PFSK-1 (cell line): ENCODE data around the gene CTPS1.

Experiments
- FOXP2 ChIP-seq: optimal IDR thresholded peaks from 2 replicates; pipeline ENCODE3; 2011; ENCODE audit warnings: borderline replicate concordance, control low read depth, inconsistent platforms; ENCODE audit not compliant: insufficient read depth; ENCODE audit errors: extremely low read length, extremely low read depth
- POLR2AphosphoS5 ChIP-seq: IDR thresholded peaks from 2 replicates; pipeline ENCODE4 v1.6.1; 2012; ENCODE audit warnings: low read depth, mild to moderate bottlenecking, control low read depth, low read length, moderate library complexity
- SIN3A ChIP-seq: IDR thresholded peaks from 2 replicates; pipeline ENCODE4 v1.6.1; 2012; ENCODE audit warnings: mild to moderate bottlenecking, low read length, moderate library complexity, borderline replicate concordance; ENCODE audit not compliant: insufficient read depth
- TAF1 ChIP-seq: IDR thresholded peaks from 2 replicates; pipeline ENCODE4 v1.6.1; 2012; ENCODE audit warnings: low read length, control low read depth, borderline replicate concordance; ENCODE audit not compliant: insufficient read depth
- TF ChIP-seq, protein P1 (sequence below), 2 experiments: IDR thresholded peaks; 2 replicates each; pipeline versions ENCODE4 v1.6.1 to v1.8.0; 2011 to 2012; ENCODE audit warnings: low read depth in 2 of 2, low read length in 2 of 2, control low read depth in 1 of 2, inconsistent platforms in 1 of 2, mild to moderate bottlenecking in 1 of 2, moderate library complexity in 1 of 2; ENCODE audit not compliant: insufficient read depth in 1 of 2

The CTPS1 gene

DNA sequence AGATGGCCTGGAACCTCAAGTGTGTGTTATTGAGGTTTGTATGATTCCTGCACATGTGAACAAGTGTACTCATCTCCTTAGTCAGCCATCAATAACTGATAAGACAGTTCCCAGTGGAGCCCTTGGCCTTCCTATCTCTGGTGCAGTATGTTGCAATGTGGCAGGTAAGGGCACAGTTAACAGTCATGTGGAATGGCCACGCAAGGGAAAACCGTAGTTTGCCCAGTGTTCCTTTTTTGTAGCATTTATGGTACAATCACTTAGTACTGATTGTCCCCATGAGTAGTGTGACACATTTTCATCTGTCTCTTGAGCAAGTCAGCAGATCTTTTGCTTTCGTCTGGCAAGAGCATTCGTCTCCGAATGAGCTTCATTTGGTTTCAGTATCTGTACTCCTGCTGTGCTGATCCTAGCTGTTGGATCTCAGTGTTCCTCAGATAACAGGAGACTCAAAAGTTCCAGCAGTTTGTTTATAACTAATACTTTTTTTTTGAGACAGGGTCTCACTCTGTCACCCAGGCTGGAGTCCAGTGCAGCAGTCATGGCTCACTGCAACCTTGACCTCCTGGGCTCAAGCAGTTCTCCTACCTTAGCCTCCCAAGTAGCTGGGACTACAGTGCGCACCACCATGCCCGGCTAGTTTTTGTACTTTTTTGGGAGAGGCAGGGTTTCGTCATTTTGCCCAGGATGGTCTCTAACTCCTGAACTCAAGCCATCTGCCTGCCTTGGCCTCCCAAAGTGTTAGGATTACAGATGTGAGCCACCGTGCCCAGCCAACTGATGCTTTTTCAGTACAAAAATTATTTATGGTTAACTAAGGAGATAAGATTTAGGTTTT, 8.2 kb downstream of the CTPS1 start:
- TF ChIP-seq, protein P1, sequence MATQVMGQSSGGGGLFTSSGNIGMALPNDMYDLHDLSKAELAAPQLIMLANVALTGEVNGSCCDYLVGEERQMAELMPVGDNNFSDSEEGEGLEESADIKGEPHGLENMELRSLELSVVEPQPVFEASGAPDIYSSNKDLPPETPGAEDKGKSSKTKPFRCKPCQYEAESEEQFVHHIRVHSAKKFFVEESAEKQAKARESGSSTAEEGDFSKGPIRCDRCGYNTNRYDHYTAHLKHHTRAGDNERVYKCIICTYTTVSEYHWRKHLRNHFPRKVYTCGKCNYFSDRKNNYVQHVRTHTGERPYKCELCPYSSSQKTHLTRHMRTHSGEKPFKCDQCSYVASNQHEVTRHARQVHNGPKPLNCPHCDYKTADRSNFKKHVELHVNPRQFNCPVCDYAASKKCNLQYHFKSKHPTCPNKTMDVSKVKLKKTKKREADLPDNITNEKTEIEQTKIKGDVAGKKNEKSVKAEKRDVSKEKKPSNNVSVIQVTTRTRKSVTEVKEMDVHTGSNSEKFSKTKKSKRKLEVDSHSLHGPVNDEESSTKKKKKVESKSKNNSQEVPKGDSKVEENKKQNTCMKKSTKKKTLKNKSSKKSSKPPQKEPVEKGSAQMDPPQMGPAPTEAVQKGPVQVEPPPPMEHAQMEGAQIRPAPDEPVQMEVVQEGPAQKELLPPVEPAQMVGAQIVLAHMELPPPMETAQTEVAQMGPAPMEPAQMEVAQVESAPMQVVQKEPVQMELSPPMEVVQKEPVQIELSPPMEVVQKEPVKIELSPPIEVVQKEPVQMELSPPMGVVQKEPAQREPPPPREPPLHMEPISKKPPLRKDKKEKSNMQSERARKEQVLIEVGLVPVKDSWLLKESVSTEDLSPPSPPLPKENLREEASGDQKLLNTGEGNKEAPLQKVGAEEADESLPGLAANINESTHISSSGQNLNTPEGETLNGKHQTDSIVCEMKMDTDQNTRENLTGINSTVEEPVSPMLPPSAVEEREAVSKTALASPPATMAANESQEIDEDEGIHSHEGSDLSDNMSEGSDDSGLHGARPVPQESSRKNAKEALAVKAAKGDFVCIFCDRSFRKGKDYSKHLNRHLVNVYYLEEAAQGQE (IDR thresholded peaks at IDR 0.05; ENCODE audit: insufficient read depth in 1 of 2, low read depth in 2 of 2, low read length in 2 of 2) = no peak
- no peak for TF ChIP-seq SIN3A

DNA sequence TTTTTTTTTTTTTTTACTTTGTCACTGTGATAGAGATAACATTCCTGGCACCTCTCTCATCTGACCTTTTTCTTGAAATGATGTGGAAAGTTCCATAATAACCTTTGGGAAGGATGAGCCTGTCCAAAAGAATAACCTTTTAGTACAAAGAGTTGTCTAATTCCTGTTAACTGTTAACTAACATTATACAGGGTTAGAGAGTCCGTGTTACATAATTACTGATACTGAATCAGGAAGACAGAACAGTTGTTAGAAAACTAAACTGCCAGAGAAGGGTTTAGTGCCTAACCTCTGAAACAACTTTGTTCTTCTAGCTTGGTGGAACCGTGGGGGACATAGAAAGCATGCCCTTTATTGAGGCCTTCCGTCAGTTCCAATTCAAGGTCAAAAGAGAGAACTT, 8.8 kb downstream of the CTPS1 start:
- no peak for TF ChIP-seq TAF1
- no peak for TF ChIP-seq FOXP2
- TF ChIP-seq SIN3A = no peak
- TF ChIP-seq POLR2AphosphoS5 = no peak
- TF ChIP-seq, protein P1 (IDR thresholded peaks at IDR 0.05; ENCODE audit: insufficient read depth in 1 of 2, low read depth in 2 of 2, low read length in 2 of 2) = no peak

DNA sequence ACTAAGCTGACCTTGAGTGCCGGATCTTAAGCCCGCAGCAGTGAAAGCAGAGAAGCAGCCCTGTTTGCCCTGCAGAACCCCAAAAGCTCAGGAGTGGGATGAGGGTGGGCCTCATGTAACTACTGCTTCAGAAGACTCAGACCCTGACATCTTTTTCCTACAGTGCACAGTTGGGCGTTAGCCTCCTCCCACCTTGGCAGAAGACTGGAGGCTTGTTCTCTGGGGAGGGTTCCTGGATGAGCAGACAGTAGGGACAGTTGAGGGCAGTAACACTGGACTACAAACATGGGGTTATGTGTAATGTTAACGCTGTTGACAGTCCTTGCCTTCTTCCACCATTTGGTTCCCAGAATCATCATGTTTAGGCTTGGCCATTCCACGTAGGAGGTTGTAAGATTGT, 9.6 kb downstream of the CTPS1 start:
- no peak for TF ChIP-seq SIN3A
- TF ChIP-seq, protein P1 (IDR thresholded peaks at IDR 0.05; ENCODE audit: insufficient read depth in 1 of 2, low read depth in 2 of 2, low read length in 2 of 2) = no peak
- no peak for TF ChIP-seq TAF1
- TF ChIP-seq FOXP2 = no peak
- TF ChIP-seq POLR2AphosphoS5 = no peak

DNA sequence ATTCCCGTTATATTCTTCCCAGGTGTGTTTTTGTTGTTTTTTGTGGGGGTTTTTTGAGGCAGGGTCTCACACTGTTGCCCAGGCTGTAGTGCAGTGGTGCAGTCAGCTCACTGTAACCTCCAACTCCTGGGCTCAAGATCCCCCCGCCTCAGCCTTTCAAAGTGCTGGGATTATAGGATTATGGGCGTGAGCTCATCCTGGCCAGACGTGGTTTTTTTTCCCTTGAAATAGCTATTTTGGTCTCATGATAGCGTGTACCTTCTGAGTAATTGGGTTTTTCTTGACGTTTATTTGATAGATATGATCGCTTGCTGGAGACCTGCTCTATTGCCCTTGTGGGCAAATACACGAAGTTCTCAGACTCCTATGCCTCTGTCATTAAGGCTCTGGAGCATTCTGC, 17.6 kb downstream of the CTPS1 start:
- TF ChIP-seq TAF1 (no peak), FOXP2 (no peak), SIN3A (no peak), POLR2AphosphoS5 (no peak)
- TF ChIP-seq, protein P1 (IDR thresholded peaks at IDR 0.05; ENCODE audit: insufficient read depth in 1 of 2, low read depth in 2 of 2, low read length in 2 of 2) = no peak
